Bronchial epithelial cell (primary cell): ENCODE data around the gene CD81. TPM values are rescaled to one million over a fixed set of nuclear protein-coding genes. Genes with fewer than 3 reads are reported as not detected.

Experiments used
- DNase-seq: peaks from one replicate; pipeline ENCODE4 v3.0.0-alpha.2; 2010; ENCODE audit warnings: low read depth
- FAIRE-seq: peaks from 2 replicates; lab custom pipeline; 2011; peaks lifted over from hg19 to GRCh38; lab: Jason Lieb, UNC
- H3K27me3 ChIP-seq: 2 replicates; pipeline ENCODE4 v1.5.1; 2011; ENCODE audit warnings: low read length; ENCODE audit not compliant: control insufficient read depth, insufficient read depth
- H3K36me3 ChIP-seq: 2 replicates; pipeline ENCODE4 v1.5.1; 2011; ENCODE audit warnings: low read length; ENCODE audit not compliant: control insufficient read depth, insufficient read depth
- H3K4me3 ChIP-seq: 2 replicates; pipeline ENCODE4 v1.5.1; 2011; ENCODE audit warnings: mild to moderate bottlenecking, low read depth, low read length, control low read depth
- CTCF ChIP-seq: IDR thresholded peaks from 2 replicates; pipeline ENCODE4 v1.5.1; 2011; ENCODE audit warnings: mild to moderate bottlenecking, moderate library complexity, low read length, control low read depth, inconsistent platforms; ENCODE audit not compliant: insufficient read depth, severe bottlenecking
- total RNA-seq: library from RNA; depleted of rRNA; stranded (reverse); fragments of >200 nt; gene quantifications from 2 replicates; pipeline ENCODE4 v1.2.1, GENCODE V29; 2014

The CD81 gene
- total RNA-seq, 1 donor from 2014 or later: 133 TPM

- TF ChIP-seq CTCF: no peak
- no peak for DNase-seq
Observed at GRCh38 chr11:2346014-2346413, 31.1 kb upstream of the CD81 start.

DNA sequence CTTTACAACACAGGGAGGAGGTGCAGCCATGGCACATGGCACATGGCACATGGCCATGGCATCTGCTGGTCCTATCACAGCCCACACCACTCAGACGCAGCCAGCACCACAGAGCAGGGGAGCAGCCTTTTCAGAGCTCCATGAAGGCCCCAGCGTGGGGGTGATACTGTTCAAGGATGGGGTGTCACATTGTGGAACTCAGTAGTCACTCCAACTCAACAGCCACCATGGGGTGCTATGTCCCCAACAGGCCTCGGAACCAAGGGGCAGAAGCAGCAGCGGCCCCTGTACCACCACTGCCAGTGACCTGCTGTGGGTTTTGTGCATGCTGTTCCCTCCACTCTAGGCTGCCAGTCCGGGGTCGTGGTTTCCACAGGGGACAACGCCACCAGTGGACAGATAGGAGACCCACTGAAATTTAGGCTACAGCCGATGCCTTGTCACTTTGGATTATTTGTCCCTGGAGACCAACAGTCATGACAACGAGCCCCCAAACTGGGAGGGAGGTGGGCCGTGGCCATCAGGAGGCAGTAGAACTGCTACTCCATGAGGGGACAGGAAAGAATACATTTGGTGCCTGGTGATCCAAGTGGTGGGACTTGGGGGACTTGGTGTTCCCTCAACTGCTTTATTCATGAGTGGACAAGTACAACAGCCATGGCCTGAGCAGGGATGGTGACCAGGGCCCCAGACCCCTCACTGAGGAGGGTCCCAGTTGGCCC, 30.4 kb upstream of the CD81 start:
- H3K4me3 ChIP-seq: no peak overlapping the region
- H3K36me3 ChIP-seq: no peaks in the 10 kb centered on the region
- H3K27me3 ChIP-seq: no peaks in the 10 kb centered on the region
- no peak for FAIRE-seq
- no peak for TF ChIP-seq CTCF
- no peak for DNase-seq

More at GRCh38 chr11:2346014-2346413, 31.1 kb upstream of the CD81 start:
- Histone ChIP-seq H3K27me3 (no peaks in the 10 kb centered on the region), H3K36me3 (no peaks in the 10 kb centered on the region), H3K4me3 (no peak overlapping the region)
- no peak for FAIRE-seq

DNA sequence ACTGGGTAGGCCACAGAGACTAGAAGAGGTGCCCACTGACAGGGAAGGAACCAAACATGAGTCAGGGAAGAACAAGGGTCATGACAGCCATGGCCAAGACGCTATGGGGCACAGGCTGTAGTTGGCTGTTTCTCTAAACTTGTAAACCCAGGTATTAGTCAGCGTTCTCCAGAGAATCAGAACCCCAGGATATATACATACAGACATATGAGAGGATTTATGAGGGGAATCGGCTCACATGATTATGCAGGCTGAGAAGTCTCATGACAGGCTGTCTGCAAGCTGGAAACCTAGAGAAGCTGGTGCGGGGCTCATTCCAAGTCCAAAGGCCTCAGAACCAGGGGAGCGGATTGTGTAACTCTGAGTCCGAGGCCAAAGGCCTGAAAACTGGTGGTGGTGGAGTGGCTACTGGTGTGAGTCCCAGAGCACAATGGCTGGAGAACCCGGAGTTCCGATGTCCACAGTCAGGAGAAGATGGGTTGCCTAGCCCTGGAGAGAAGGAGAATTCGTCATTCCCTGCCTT, 29.7 kb upstream of the CD81 start:
- no peaks in the 10 kb centered on the region for H3K36me3 ChIP-seq
- H3K4me3 ChIP-seq: no peak overlapping the region
- no peak for TF ChIP-seq CTCF
- no peak for DNase-seq
- no peaks in the 10 kb centered on the region for H3K27me3 ChIP-seq
- FAIRE-seq: no peak

- peak; percentile 66 for FAIRE-seq
- peak; percentile 28 for DNase-seq
- H3K27me3 ChIP-seq: no peaks in the 10 kb centered on the region
- TF ChIP-seq CTCF: no peak
- H3K4me3 ChIP-seq: no peak overlapping the region
- no peaks in the 10 kb centered on the region for H3K36me3 ChIP-seq
Observed at GRCh38 chr11:2348986-2349385, 28.1 kb upstream of the CD81 start.

DNA sequence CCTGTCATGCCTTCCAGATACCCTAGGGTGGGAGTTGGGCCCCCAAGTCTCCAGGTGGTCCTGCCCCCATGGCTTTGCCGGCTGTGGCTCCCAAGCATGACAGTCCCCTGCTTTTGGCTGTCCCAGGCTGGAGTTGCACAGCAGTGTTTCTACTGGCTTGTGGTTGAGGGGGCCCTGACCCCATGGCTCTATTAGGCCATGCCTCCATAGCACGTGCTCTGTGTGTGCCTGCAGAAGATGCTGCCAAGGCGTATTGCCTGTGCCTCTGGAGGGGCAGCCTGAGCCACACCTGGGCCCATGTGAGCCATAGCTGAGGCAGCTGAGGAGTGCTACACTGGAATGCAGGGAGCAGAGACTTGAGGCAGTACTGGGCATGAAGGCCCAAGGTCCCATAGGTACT, 25.4 kb upstream of the CD81 start:
- Histone ChIP-seq H3K4me3 (no peak overlapping the region), H3K27me3 (no peaks in the 10 kb centered on the region), H3K36me3 (no peaks in the 10 kb centered on the region)
- DNase-seq: no peak
- no peak for TF ChIP-seq CTCF
- no peak for FAIRE-seq

GRCh38 chr11:2352420-2352819, 24.7 kb upstream of the CD81 start:
- no peak for FAIRE-seq
- TF ChIP-seq CTCF: no peak

More at GRCh38 chr11:2352420-2352819, 24.7 kb upstream of the CD81 start:
- no peaks in the 10 kb centered on the region for H3K36me3 ChIP-seq
- no peak for DNase-seq
- H3K27me3 ChIP-seq: no peaks in the 10 kb centered on the region
- no peak overlapping the region for H3K4me3 ChIP-seq
